SU-DHL-6 (cell line): ENCODE data around the gene SRP14.
"Not testable (repeated sequence)": the region's sequence is repeated elsewhere in the genome, so short reads cannot be mapped to it uniquely, and the experiment has no call there.

Experiments used
- H2AFZ ChIP-seq: fragments of 200-600 bp; sonication (generic); 2 replicates; pipeline ENCODE4 v1.6.1; 2014; ENCODE audit warnings: low read depth, mild to moderate bottlenecking, moderate library complexity, mixed read lengths, antibody characterized with exemption, low read length; ENCODE audit not compliant: severe bottlenecking
- H3F3A ChIP-seq: fragments of 200-600 bp; shearing (Covaris generic); 2 replicates; pipeline ENCODE4 v1.6.0; 2016; ENCODE audit warnings: antibody characterized with exemption, mild to moderate bottlenecking; ENCODE audit not compliant: insufficient read depth
- H3K27ac ChIP-seq: fragments of 200-600 bp; sonication (generic); 2 replicates; pipeline ENCODE4 v1.5.1; 2016; ENCODE audit warnings: low read depth, mild to moderate bottlenecking, low read length, moderate library complexity, mixed read lengths
- H3K27me3 ChIP-seq: fragments of 200-600 bp; sonication (generic), shearing (Covaris generic); 2 replicates; pipeline ENCODE4 v1.6.0; 2014; ENCODE audit warnings: mild to moderate bottlenecking, low read length
- H3K36me3 ChIP-seq: fragments of 200-600 bp; sonication (generic); 2 replicates; pipeline ENCODE4 v1.6.1; 2014; ENCODE audit warnings: mild to moderate bottlenecking, low read length, mixed read lengths
- H3K4me2 ChIP-seq: fragments of 300-600, 200-600 bp; shearing (Covaris generic), sonication (generic); 2 replicates; pipeline ENCODE4 v1.6.0; 2014; ENCODE audit warnings: low read length, low read depth, mild to moderate bottlenecking; ENCODE audit not compliant: poor library complexity, severe bottlenecking
- H3K4me3 ChIP-seq: fragments of 200-600 bp; sonication (generic); 2 replicates; pipeline ENCODE4 v1.5.1; 2014; ENCODE audit warnings: antibody characterized with exemption, low read length, mild to moderate bottlenecking, mixed read lengths; ENCODE audit not compliant: insufficient read depth, poor library complexity, severe bottlenecking
- H3K79me2 ChIP-seq: fragments of 200-600 bp; sonication (generic); 2 replicates; pipeline ENCODE4 v1.6.1; 2014; ENCODE audit warnings: mild to moderate bottlenecking, low read length, moderate library complexity; ENCODE audit not compliant: insufficient read depth
- H3K9ac ChIP-seq: fragments of 200-600 bp; sonication (generic); 2 replicates; pipeline ENCODE4 v1.7.0; 2014; ENCODE audit warnings: mild to moderate bottlenecking, low read length
- H3K9me2 ChIP-seq: fragments of 200-600 bp; sonication (generic); replicated peaks from 2 replicates; pipeline ENCODE4 v1.6.1; 2014; ENCODE audit warnings: low read length; ENCODE audit not compliant: insufficient read depth
- H3K9me3 ChIP-seq: fragments of 200-600 bp; sonication (generic); 2 replicates; pipeline ENCODE4 v1.6.1; 2014; ENCODE audit warnings: low read length, mixed read lengths; ENCODE audit not compliant: insufficient read depth
- H4K20me1 ChIP-seq: fragments of 200-600 bp; sonication (generic); 2 replicates; pipeline ENCODE4 v1.6.1; 2014; ENCODE audit warnings: low read depth, mild to moderate bottlenecking, antibody characterized with exemption, low read length, moderate library complexity, mixed read lengths
- EZH2phosphoT487 ChIP-seq: fragments of 200-600 bp; sonication (generic), shearing (Covaris generic); conservative IDR thresholded peaks from 2 replicates; pipeline ENCODE4 v1.6.1; 2018; ENCODE audit warnings: mild to moderate bottlenecking, antibody characterized with exemption, low read length, moderate library complexity, mixed read lengths
- TF ChIP-seq, protein P1 (sequence below): fragments of 200-600 bp; sonication (generic); IDR thresholded peaks from one replicate; pipeline ENCODE4 v1.5.1; 2017; ENCODE audit warnings: antibody characterized with exemption, mild to moderate bottlenecking, low read length, moderate library complexity; ENCODE audit not compliant: insufficient read depth, poor library complexity, severe bottlenecking

SRP14 gene

DNA sequence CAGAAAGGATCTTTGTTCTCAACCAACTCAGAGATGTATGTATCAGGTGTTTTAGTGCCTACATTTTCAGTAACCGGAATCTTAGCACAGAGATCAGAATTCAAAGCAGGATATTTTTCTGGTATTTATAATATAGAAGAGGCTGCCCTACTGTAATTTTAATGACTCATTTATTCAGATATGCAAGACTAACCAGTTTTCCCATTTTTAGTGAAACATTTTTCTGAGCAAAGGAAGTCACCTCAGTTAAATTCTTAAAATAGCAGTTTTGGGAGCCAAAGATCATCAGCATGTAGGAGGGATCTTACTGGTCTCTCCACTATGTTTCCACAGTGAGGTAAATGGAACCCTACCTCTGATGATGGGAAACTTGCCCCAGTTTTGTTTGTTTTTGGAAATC, 42.0 kb downstream of the SRP14 start:
- no peaks in the 10 kb centered on the region for H3K9me2 ChIP-seq

DNA sequence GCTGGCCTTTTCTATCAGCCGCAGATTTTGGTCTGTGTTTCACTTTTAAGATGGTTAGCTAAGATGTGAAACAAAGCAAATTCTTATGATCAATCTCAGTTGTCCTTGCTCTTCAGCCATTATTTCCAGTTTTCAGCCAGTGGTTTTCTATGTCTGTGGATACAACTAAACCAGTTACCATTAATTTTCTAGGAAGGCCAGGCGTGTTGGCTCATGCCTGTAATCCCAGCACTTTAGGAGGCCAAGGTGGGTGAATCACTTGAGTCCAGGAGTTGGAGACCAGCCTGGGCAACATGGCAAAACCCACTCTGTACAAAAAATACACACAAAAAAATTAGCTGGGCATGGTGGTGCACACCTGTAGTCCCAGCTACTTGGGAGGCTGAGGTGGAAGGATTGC, 42.8 kb downstream of the SRP14 start:
- H3K9me2 ChIP-seq, H3K9ac ChIP-seq, H2AFZ ChIP-seq, H3K4me2 ChIP-seq, H4K20me1 ChIP-seq, H3K27me3 ChIP-seq, H3K4me3 ChIP-seq, H3K27ac ChIP-seq, H3K36me3 ChIP-seq, H3K9me3 ChIP-seq: not testable (repeated sequence)
- Histone ChIP-seq H3K79me2 (peaks cover 21% of the 10 kb centered on the region; the same call in 1 of the 2 replicates), H3F3A (peaks cover 28% of the 10 kb centered on the region)

More for the DNA sequence above, 42.0 kb downstream of the SRP14 start:
- Histone ChIP-seq H3K4me2 (peak overlapping the region; percentile 100), H3K27ac (peak overlapping the region; percentile 100), H3K27me3 (no peaks in the 10 kb centered on the region), H3K36me3 (no peaks in the 10 kb centered on the region; the same call in 1 of the 2 replicates), H3K79me2 (peaks cover 21% of the 10 kb centered on the region; the same call in 1 of the 2 replicates), H3K9me3 (no peaks in the 10 kb centered on the region), H2AFZ (peak overlapping the region; percentile 85), H4K20me1 (no peaks in the 10 kb centered on the region), H3K9ac (peak overlapping the region; percentile 58), H3F3A (peaks cover 28% of the 10 kb centered on the region), H3K4me3 (peak overlapping the region; percentile 60)
- TF ChIP-seq, protein P1, sequence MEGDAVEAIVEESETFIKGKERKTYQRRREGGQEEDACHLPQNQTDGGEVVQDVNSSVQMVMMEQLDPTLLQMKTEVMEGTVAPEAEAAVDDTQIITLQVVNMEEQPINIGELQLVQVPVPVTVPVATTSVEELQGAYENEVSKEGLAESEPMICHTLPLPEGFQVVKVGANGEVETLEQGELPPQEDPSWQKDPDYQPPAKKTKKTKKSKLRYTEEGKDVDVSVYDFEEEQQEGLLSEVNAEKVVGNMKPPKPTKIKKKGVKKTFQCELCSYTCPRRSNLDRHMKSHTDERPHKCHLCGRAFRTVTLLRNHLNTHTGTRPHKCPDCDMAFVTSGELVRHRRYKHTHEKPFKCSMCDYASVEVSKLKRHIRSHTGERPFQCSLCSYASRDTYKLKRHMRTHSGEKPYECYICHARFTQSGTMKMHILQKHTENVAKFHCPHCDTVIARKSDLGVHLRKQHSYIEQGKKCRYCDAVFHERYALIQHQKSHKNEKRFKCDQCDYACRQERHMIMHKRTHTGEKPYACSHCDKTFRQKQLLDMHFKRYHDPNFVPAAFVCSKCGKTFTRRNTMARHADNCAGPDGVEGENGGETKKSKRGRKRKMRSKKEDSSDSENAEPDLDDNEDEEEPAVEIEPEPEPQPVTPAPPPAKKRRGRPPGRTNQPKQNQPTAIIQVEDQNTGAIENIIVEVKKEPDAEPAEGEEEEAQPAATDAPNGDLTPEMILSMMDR = no peak
- TF ChIP-seq EZH2phosphoT487 = no peak

DNA sequence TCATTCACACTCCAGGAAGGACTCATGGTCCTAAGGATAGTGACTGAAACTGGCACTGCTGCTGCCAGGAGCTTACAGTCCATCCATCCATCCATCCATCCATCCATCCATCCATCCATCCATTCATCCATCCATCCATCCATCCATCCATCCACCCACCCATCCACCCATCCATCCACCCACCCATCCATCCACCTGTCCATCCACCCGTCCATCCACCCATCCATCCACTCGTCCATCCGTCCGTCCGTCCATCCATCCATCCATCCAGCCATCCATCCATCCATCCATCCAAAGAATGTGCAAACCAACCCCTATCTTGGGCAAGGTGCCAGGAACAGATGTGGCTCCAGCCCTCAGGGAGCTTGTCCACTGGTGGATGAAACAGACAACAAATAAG, 46.0 kb downstream of the SRP14 start:
- not testable (repeated sequence) for H2AFZ ChIP-seq

DNA sequence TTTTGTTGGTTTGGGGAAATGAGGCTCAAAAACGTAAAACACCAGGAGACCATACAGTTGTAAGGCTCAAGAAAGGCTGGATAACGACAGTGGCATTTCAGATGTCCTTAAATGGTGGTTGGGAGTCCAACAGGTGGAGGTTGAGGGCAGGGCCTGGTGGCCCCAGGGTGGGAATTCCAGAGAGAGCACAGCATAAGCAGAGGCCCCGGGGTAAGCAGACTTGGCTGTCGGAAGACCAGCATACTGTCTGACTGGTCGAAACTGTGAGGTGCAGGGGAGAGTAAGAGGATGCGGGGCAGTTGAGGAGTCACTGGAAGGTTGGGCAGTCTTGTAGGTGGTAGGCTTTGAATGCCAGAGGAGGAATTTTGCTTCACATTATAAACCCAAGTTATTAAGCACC, 48.3 kb downstream of the SRP14 start:
- Histone ChIP-seq H3K9me2 (no peaks in the 10 kb centered on the region), H2AFZ (no peak overlapping the region), H3K36me3 (no peaks in the 10 kb centered on the region), H3K4me3 (no peak overlapping the region), H3F3A (no peaks in the 10 kb centered on the region), H3K9ac (no peak overlapping the region), H3K27me3 (no peaks in the 10 kb centered on the region), H3K79me2 (no peaks in the 10 kb centered on the region), H3K9me3 (no peaks in the 10 kb centered on the region), H3K27ac (no peak overlapping the region), H4K20me1 (no peaks in the 10 kb centered on the region), H3K4me2 (no peak overlapping the region)
- TF ChIP-seq, protein P1 = no peak
- TF ChIP-seq EZH2phosphoT487 = no peak

More for the DNA sequence above, 46.0 kb downstream of the SRP14 start:
- not testable (repeated sequence) for H4K20me1 ChIP-seq, H3K36me3 ChIP-seq, H3K27me3 ChIP-seq, H3K4me3 ChIP-seq, H3K27ac ChIP-seq, H3K9ac ChIP-seq, H3K4me2 ChIP-seq, H3K9me3 ChIP-seq, H3K9me2 ChIP-seq, H3K79me2 ChIP-seq
- peaks cover 13% of the 10 kb centered on the region for H3F3A ChIP-seq
